Activated gamma-delta T cell treated with anti-CD3 and anti-CD28 coated beads, Interleukin-2, amount 50 U/mL, for 16 hours (primary cell): ENCODE results near the gene SATB2.

Source experiments
- DNase-seq: peaks from one replicate; pipeline ENCODE4 v3.0.0-alpha.2; 2020; ENCODE audit warnings: low read depth

The SATB2 gene

GRCh38 chr2:199405241-199405640 lies 52.5 kb downstream of the SATB2 start:
- no peak for DNase-seq

DNA sequence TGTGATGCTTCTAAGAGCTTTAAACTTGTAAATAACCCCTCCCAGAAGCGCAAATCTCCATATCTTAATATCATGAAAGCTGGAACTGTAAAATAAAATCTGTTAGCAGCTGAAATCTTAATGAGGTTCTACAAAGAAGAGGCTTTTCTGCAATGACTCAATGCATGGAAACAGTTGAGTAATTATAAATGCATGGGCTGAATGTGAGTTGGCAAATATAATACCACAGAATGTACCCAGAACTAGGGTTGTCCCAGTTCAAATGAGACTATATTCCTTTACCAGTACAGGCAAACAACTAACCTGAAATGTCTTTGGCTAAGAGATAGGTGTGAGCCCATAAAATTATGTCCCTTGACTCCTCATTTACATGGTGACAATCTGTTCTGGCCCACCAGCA lies 52.9 kb downstream of the SATB2 start:
- no peak for DNase-seq

GRCh38 chr2:199395311-199395710 lies 62.4 kb downstream of the SATB2 start:
- no peak for DNase-seq

GRCh38 chr2:199392363-199392762 lies 65.4 kb downstream of the SATB2 start:
- DNase-seq: no peak

DNA sequence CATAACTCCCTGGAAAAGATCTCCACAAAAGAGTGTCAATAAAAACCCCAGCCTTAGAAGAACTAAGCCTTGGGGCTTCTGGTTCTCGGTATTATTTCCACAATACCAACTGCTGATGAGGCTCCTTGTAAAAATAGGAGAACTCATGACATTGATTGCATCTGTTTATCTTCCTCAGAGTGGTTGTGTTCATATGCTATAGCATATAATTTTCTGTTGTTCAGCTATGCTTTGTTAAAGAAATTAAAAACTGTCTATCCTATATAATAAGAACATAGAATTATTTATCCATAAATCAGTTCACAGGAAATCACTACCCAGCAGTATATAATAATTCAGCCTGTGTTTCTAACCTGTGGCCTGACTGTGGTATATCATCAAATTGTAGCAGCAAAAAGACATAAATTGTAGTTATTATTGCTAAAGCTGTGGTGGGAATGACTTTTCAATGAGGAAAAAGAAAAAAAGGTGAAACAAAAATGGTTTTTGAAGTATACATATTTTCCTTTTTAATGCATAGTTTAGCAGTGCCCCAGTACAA lies 68.9 kb downstream of the SATB2 start:
- no peak for DNase-seq

GRCh38 chr2:199384043-199384442 lies 73.7 kb downstream of the SATB2 start:
- DNase-seq: no peak

DNA sequence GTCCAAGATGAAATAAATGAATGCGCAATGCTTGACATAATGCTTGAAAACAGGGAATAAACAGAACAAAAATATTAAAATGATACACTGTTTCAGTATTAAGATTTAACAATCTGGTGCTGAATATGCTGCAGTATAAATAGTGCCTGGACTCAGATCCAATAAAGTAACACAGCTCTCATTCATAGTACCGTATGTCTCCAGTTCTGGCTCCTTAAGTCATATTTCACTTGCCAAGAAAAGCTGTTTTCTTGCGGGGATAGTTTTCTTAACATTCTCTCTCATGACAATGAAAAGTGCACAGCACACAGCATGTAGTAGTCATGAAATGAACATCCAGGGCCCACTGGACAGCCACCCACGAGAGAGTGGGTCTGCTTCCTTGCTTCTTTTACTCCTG lies 74.7 kb downstream of the SATB2 start:
- no peak for DNase-seq

DNA sequence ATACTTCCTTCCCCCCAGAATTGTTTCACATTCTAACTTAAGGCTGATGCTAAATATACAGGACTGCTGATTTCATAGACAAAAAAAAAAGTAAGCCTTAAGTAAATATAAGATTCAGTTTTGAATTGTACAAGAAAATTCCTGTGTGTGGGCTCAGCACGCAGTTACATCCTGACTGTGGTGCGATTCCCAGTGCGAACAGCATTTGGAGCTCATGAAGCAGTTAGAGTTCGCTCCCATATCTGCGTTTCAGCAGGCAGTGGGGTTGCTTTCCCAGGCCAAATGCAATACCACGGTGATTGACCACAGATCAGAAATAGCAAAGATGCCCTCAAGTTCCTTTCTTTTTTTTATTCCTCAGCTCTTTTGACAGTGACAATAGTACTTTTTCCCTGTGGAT lies 75.6 kb downstream of the SATB2 start:
- no peak for DNase-seq

- DNase-seq: no peak
Measured at GRCh38 chr2:199381531-199381930, 76.2 kb downstream of the SATB2 start.

DNA sequence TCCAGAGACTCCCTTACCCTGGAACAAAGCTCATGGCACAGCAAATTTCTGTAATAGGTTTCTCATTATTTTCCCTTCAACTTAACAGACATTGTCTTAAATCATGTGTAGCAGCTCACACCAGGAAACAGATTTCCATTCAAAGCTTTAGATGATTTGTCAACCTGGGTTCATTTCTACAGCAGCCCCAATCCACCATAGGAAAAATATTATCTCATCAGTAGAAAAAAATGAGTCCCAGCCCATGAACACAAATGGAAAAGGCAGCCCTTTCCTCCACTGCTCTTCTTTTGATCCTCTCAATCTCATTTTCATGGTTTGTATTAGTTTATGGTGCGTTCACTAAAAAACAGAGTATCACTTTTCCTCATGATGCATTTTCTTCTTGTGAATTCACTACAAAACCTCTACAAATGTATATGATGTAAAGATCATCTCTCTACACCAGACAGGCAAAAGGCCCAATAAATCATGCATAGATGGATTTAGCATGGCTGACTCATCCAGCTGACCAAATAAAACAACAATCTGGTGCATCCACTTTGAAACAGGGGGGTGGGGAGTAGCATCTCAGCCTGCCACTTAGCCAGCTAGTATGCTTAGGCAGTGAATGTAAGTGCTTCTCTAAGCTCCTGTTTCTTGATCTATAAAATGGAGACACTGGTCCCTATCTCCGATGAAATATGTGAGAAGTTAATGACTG lies 78.6 kb downstream of the SATB2 start:
- DNase-seq: no peak

DNA sequence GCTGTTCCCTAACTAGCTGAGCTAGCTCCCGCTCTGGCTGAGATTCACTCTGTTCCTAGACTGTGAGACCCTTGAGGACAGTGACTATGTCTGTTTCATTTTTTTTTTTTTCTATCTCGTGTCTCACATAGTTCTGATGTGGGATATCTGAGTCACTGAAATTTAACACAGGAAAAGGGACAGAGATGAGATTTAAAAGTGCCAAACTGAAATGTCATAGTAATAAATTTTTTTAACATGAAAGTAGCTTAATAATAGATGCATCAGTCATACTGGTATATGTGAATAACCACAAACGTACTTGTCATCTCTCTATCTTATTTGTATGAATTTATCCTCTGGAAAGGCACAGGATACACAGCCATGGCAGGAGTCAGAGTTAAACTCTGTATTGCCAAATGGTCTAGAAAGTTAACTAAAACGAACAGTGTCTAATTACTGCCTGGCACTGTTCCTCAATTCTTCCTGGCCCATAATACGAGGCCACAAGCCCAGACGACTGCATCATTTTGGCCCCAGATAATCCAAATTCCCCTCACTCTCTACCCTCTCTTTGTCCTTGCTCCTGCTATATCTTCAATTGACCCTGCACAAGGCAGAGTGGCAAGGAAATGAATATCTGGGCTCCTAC lies 87.5 kb downstream of the SATB2 start:
- no peak for DNase-seq

- no peak for DNase-seq
Measured at GRCh38 chr2:199366406-199366805, 91.3 kb downstream of the SATB2 start.

DNA sequence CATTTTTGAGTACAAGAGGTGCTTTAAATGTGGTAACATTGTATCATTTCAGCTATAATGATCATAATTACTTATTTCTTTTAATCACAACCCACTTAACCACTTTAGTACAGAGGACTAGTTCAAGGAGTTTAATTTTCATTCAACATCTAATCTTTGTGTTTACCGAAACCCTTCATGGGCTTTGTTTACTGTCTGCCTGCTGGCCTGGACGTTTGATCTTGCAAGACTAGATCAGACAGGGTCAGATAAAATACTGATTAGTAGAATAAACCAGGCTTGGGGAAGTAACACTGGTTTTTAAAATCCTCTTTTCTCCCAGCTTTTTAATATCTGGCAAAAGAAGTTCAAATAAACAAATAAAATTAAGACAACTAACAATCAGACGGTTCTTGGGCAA lies 93.6 kb downstream of the SATB2 start:
- DNase-seq: no peak

DNA sequence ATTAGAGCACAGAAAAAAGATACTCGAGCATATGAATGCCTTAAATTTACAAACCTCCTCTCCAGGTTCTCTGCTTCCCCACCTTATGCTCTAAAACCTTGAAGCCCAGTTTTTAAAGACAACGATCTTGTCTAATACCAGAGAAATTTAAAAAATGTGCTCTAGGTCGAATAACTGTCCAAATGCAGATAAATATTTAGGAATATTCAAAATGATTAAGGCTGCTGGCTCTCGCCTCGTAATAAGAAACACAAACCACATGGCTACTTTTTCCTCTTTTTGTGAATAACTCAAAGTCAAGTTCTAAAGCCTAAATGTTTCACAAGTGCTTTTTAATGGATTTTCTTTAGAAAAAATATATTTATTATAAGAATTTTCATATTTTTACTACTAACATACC lies 101.3 kb downstream of the SATB2 start:
- DNase-seq: no peak

DNA sequence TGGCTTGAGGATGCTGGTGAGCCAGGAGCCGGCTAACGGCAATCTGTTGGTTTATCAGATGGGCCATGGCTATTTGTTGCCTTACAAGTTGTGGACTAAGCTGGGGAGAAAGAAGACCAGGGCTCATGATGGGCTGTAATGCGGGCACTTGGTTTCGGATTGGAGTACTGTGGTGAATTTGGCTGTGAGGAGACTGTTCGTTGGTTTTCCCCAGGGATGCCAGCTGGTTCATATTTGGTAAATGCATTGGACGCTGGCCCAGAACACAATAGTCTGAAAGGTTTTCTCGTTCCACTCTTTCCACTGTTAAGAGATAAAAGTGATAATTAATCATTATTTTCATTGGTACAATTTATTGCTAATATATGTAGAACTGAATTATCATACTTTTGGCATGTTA lies 108.9 kb downstream of the SATB2 start:
- DNase-seq: no peak

DNA sequence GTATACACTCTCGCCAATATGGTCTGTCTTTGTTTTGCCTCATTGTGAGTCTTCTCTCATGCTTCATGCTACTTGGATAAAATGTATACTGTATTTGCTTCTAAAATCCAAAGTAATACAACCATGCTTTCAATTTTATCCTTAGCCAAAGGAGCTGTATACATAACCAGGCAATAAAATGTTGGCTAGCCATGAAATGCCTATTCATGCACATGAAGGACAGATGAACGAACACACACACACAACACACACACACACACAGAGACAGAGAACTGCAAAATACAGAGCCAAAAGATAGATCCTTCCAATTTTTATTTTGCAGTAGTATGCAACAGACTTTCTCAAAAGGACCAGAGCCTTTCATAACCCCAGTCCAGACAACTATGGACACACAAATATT lies 113.7 kb downstream of the SATB2 start:
- no peak for DNase-seq

DNA sequence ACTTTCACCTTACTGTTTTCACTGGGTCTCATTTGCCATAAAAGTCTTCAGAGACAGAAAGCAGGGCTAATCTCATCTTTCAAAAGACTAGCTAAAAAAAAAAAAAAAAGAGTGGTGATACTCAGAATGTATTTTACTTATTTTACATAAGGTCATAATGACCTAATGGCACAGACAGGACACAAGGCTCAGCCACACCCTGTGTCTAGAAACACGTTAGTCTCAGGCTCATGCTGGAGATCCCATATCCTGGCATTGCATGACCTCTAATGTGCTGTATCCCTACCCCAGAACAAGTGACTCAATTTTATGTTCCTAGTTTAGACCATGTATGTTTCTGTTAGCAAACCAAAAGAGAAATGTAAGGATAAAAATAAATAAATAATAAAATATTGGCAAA lies 115.4 kb downstream of the SATB2 start:
- DNase-seq: no peak

DNA sequence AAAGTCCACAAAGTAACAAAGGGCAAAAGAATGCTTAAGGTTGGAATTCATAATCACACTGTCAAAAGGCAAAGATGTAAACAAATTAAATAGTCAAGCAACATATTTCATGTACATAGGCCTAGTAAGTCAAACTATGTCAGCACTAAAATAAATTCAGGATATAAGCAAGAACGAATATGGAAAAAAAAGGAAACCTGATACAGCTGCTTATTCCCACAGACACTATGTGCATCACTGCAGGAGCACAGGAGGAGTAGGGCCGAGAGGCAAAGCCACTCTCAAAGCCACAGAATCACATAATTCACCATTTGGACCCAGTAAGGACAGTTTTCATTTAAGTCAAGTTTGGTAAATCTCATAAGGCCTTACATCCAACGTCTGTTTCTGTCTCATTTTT lies 116.6 kb downstream of the SATB2 start:
- DNase-seq: no peak

- DNase-seq: no peak
Measured at GRCh38 chr2:199339891-199340605, 117.7 kb downstream of the SATB2 start.

DNA sequence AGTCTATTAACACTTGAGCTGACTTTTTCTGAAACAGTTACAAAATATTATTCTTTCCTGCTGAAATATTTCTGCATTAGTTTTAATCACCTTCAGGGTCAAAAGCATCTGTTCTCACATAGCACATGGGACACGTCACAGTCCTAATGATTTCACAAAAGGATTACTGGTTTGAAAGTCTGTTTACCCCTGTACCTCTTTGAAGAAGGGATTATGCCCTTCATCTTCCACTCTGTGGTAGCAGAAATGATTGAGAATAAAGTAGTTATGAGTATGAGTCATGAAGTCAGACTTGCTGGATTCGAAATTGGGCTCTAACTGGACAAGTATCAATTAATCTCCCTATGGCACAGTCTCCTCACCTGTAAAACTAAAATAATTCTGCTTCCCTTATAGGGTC lies 121.2 kb downstream of the SATB2 start:
- DNase-seq: no peak

DNA sequence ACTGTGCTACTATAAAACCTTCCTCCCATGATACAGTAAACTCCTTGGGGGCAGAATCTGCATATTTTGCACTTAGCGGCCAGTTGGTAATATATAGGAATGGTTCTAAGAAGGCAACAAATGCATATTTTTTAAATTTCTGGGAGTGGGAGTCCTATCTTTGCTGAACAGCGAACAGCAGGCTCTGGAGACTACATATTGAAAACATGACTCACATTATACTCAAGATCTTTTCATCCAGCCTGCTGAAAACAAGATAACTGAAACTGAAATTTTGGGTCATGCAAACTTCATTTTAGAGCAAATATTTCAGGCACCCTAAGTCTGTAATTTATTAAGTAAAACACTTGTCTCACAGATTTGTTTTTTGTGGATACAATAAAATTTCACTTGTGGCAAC lies 122.2 kb downstream of the SATB2 start:
- DNase-seq: no peak

DNA sequence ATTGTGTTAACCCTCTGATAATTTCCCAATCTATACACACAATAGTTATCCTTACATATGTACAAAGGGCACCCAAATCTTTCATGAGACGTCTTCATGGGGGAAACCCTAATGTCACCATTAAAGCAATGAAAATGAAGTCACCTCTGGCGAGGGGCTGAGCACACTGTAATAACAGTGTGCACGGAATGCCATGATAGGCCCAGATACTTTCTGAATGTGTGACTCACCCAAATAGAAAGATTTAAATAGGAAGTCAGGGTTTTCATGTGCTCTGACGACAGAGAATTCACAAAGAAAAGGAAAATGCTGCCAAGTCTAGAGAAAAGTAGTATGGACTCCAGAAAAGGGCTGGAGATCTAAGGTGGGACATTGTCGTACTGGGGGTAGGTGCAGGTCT lies 128.3 kb downstream of the SATB2 start:
- no peak for DNase-seq

DNA sequence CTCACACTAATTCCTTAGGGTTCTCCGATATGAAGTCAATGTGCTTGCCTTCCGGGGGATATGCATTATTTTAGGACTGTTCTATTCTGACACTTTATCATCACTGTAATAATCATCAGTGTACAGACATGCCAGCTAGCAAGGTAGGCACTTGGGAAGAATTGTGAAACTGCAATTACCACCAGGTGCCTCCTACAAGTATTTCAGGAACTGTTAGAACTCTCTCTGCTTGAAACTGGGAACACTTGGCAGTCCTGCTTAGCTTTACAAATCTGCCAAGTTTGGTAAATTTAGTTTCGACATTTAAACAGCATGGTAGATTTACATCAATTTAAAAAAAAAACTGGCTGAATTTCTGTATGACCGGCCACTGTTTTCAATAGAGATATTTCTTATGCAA lies 128.7 kb downstream of the SATB2 start:
- DNase-seq: no peak
